ENCODE data around the gene SLIT1. TPM values are rescaled to one million over a fixed set of nuclear protein-coding genes. Genes with fewer than 3 reads are reported as not detected.

The SLIT1 gene
- total and polyA plus RNA-seq, 7 donors = 0.04 to 0.30 (median 0.08) TPM

DNA sequence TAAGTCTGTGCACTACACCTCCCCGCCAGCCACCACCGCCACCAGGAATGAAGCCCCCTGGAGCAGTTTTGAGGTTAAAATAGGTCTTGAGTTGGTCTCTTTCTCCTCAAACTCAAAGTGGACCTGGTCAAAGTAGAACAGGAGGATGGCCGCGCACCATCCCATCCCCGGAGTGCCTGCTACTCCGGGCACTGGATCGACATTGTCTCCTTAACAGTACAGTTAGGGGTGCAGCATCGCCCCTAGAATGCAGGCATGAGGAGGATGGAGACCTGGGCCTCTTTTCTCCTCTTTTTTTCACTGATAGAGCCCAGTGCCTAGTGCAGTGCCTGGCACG lies 145.5 kb downstream of the SLIT1 start:
- H3K9me3 ChIP-seq = no peaks in the 10 kb centered on the region
- H3K27ac ChIP-seq = no peak overlapping the region
- 94 to 99% (median 99%) methylated on average over 9 of the region's 9 CpGs for WGBS, 3 donors
- DNase-seq = no peak
- no peaks in the 10 kb centered on the region for H3K27me3 ChIP-seq (ENCODE audit: insufficient read depth in 3 of 3, low read length in 2 of 3)
- no peak for TF ChIP-seq CTCF (IDR thresholded peaks at IDR 0.05)
- ATAC-seq = no peak
- H3K4me3 ChIP-seq = no peak overlapping the region
- intact Hi-C loops (cut with DNase I) = loop anchor here in 1 of 2 donors (10.0 kb wide), 1 partner anchor 1025 kb away; no protein-coding TSS in a partner anchor
- peaks cover 5% of the 10 kb centered on the region for H3K4me1 ChIP-seq
- no peaks in the 10 kb centered on the region for H3K36me3 ChIP-seq (ENCODE audit: insufficient read depth in 1 of 2, low read depth in 1 of 2)

DNA sequence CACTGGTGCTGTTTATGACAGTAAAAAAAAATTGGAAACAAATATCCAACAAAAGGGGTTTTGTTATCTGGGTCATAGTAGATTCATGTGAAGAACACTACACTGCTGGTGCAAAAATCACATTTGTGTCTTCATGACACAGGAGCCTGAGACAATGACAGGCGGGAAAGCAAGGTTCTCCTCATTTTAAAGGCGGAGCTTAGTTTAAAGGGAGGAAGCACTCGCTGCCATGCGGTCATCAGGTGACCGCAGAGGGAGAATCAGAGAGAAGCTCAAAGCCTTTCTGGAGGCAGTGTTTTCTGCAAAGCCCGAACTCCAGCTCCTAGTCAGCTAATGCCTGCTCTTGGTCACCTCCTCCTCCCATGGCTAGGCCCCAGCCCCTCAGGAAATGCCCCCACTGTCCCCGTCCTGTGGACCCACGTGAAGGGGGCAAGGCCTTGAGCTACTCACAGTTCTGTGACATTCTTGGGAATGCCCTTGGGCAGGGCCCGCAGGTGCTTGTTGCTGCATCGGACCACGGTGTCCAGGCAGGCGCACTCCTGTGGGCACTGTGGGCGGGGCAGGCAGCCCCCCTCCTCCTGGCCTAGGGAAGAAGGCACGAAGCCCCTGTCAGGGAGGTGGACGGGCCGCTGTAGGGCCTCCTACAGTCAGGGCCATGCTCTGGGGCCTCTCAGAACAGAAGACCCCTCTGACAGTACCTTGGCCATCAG lies 146.1 kb downstream of the SLIT1 start:
- ATAC-seq (no peak), DNase-seq (no peak)
- Histone ChIP-seq H3K27ac (no peak overlapping the region), H3K27me3 (ENCODE audit: insufficient read depth in 3 of 3, low read length in 2 of 3) (no peaks in the 10 kb centered on the region), H3K4me1 (peaks cover 5% of the 10 kb centered on the region), H3K9me3 (no peaks in the 10 kb centered on the region), H3K36me3 (ENCODE audit: insufficient read depth in 1 of 2, low read depth in 1 of 2) (no peaks in the 10 kb centered on the region), H3K4me3 (no peak overlapping the region)
- TF ChIP-seq CTCF (IDR thresholded peaks at IDR 0.05) = no peak
- 88 to 91% (median 88%) methylated on average over 16 of the region's 16 CpGs for WGBS, 3 donors
- intact Hi-C loops (cut with DNase I) = loop anchor here in 1 of 2 donors (5.0 to 10.0 kb wide), 2 partner anchors 33 to 1025 kb away; no protein-coding TSS in a partner anchor

DNA sequence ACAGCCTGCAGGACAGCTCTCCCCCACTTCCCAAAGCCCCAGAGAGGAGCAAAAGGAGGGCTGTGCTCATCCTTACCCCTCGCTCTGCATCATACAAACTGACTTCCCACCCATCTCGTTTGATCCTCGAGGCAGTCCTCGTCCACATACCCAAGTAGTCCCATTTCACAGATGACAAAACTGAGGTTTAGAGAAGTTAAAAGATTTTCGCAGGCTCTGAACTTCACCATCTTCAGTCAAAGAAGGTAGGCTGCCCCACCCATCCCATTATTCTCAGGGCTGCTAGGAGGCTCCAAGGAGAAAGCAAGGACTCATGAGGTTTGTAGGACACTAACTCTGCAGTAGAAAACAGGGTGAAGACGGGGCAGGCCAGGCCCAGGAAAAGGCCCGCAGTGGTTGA lies 147.1 kb downstream of the SLIT1 start:
- no peak for ATAC-seq
- H3K4me1 ChIP-seq = peaks cover 5% of the 10 kb centered on the region
- intact Hi-C loops (cut with DNase I) = loop anchor here in 1 of 2 donors (5.0 kb wide), 1 partner anchor 34 kb away; no protein-coding TSS in a partner anchor
- no peak for TF ChIP-seq CTCF (IDR thresholded peaks at IDR 0.05)
- H3K36me3 ChIP-seq (ENCODE audit: insufficient read depth in 1 of 2, low read depth in 1 of 2) = no peaks in the 10 kb centered on the region
- WGBS, 3 donors = 92 to 96% (median 95%) methylated on average over 7 of the region's 7 CpGs
- H3K4me3 ChIP-seq = no peak overlapping the region
- H3K9me3 ChIP-seq = no peaks in the 10 kb centered on the region
- DNase-seq = no peak
- H3K27me3 ChIP-seq (ENCODE audit: insufficient read depth in 3 of 3, low read length in 2 of 3) = no peaks in the 10 kb centered on the region
- H3K27ac ChIP-seq = no peak overlapping the region

- ATAC-seq (peak; percentile 83 to 96 (median 92)), DNase-seq (peak; percentile 73 to 84)
- Histone ChIP-seq H3K4me1 (peaks cover 5% of the 10 kb centered on the region), H3K27ac (no peak overlapping the region), H3K27me3 (ENCODE audit: insufficient read depth in 3 of 3, low read length in 2 of 3) (no peaks in the 10 kb centered on the region), H3K36me3 (ENCODE audit: insufficient read depth in 1 of 2, low read depth in 1 of 2) (no peaks in the 10 kb centered on the region), H3K9me3 (no peaks in the 10 kb centered on the region), H3K4me3 (peak overlapping the region; percentile 56)
- intact Hi-C loops (cut with DNase I) = loop anchor here in 1 of 2 donors (2.0 to 5.0 kb wide), 2 partner anchors 35 to 79 kb away; no protein-coding TSS in a partner anchor
- 19 to 25% (median 20%) methylated on average over 30 of the region's 30 CpGs for WGBS, 3 donors
- peak; percentile 85 for TF ChIP-seq CTCF (IDR thresholded peaks at IDR 0.05)
These were observed 148.1 kb downstream of the SLIT1 start for GRCh38 chr10:97037365-97038361.
